ENCODE results near the gene SHE.

GRCh38 chr1:154453161-154453560, 49.1 kb downstream of the SHE start:
- TF ChIP-seq CTCF (IDR thresholded peaks at IDR 0.05) (no peak), POLR2A (IDR thresholded peaks at IDR 0.05) (no peak)
